ENCODE results near the gene COLEC12.
"Not testable (repeated sequence)": the region's sequence is repeated elsewhere in the genome, so short reads cannot be mapped to it uniquely, and the experiment has no call there.

Gene COLEC12

GRCh38 chr18:316393-316792 lies 184.1 kb downstream of the COLEC12 start:
- DNase-seq = no peak

GRCh38 chr18:313931-314330 lies 186.6 kb downstream of the COLEC12 start:
- DNase-seq = no peak

GRCh38 chr18:312415-312814 lies 188.1 kb downstream of the COLEC12 start:
- no peak for DNase-seq

- DNase-seq = no peak
Measured at GRCh38 chr18:310042-310441, 190.5 kb downstream of the COLEC12 start.

- not testable (repeated sequence) for DNase-seq
Measured at GRCh38 chr18:308086-308485, 192.4 kb downstream of the COLEC12 start.

- DNase-seq = no peak
Measured at GRCh38 chr18:306608-307255, 193.8 kb downstream of the COLEC12 start.

GRCh38 chr18:305003-305501 lies 195.4 kb downstream of the COLEC12 start:
- peak in 2 of 14 donors; percentile 16 to 28 for DNase-seq

- no peak for DNase-seq
Measured at GRCh38 chr18:303607-304006, 196.9 kb downstream of the COLEC12 start.

- DNase-seq = no peak
Measured at GRCh38 chr18:303011-303410, 197.5 kb downstream of the COLEC12 start.

- no peak for DNase-seq
Measured at GRCh38 chr18:302097-302496, 198.4 kb downstream of the COLEC12 start.

GRCh38 chr18:297936-298335 lies 202.6 kb downstream of the COLEC12 start:
- no peak for DNase-seq

GRCh38 chr18:295756-296490 lies 204.6 kb downstream of the COLEC12 start:
- DNase-seq = no peak

GRCh38 chr18:294566-294965 lies 205.9 kb downstream of the COLEC12 start:
- no peak for DNase-seq

- DNase-seq = no peak
Measured at GRCh38 chr18:293536-293935, 207.0 kb downstream of the COLEC12 start.

GRCh38 chr18:292271-292670 lies 208.2 kb downstream of the COLEC12 start:
- no peak for DNase-seq

- not testable (repeated sequence) for DNase-seq
Measured at GRCh38 chr18:289970-290369, 210.5 kb downstream of the COLEC12 start.

GRCh38 chr18:289026-289425 lies 211.5 kb downstream of the COLEC12 start:
- no peak for DNase-seq

GRCh38 chr18:286515-287310 lies 213.8 kb downstream of the COLEC12 start:
- DNase-seq = peak in 1 of 14 donors; percentile 8

GRCh38 chr18:285817-286216 lies 214.7 kb downstream of the COLEC12 start:
- no peak for DNase-seq

GRCh38 chr18:275486-275885 lies 225.0 kb downstream of the COLEC12 start:
- DNase-seq = peak in 1 of 14 donors; percentile 12

- no peak for DNase-seq
Measured at GRCh38 chr18:274313-274712, 226.2 kb downstream of the COLEC12 start.

GRCh38 chr18:273525-273924 lies 227.0 kb downstream of the COLEC12 start:
- no peak for DNase-seq

- no peak for DNase-seq
Measured at GRCh38 chr18:272650-273049, 227.9 kb downstream of the COLEC12 start.

Measured in C1 segment of cervical spinal cord (tissue), 14 donors.